ENCODE measurements around the gene PCCA. TPM values are rescaled to one million over a fixed set of nuclear protein-coding genes. Genes with fewer than 3 reads are reported as not detected.
"Not testable (repeated sequence)": the region's sequence is repeated elsewhere in the genome, so short reads cannot be mapped to it uniquely, and the experiment has no call there.

Gene PCCA
- polyA plus RNA-seq, 2 of the 4 experiments (the other 2 are of a cell fraction): 13.2 to 13.7 TPM

GRCh38 chr13:100382785-100383184, 293.9 kb downstream of the PCCA start:
- 0 out of 6 replicates have a peak overlapping the region, but pooled peaks of 1 of the 2 experiments have one; percentile 2 for H3K27ac ChIP-seq
- 0 out of 3 replicates have a peak, but pooled peaks cover 3% of the 10 kb centered on the region for H3K9me3 ChIP-seq
- TF ChIP-seq HMGXB4 (CRISPR knock-in tag; IDR thresholded peaks at IDR 0.05; ENCODE audit: borderline replicate concordance): no peak
- TF ChIP-seq NR3C1 (IDR thresholded peaks at IDR 0.05): no peak
- no peak for TF ChIP-seq POLR2AphosphoS2 (conservative IDR thresholded peaks at IDR 0.05; ENCODE audit: low read length)
- no peak for TF ChIP-seq FOSB (CRISPR knock-in tag; IDR thresholded peaks at IDR 0.05)
- no peak for TF ChIP-seq RARB (CRISPR knock-in tag; IDR thresholded peaks at IDR 0.05)
- no peak for TF ChIP-seq NPAS2 (CRISPR knock-in tag; IDR thresholded peaks at IDR 0.05; ENCODE audit: borderline replicate concordance)
- no peak for TF ChIP-seq PBX3 (IDR thresholded peaks at IDR 0.05)
- TF ChIP-seq RNF2 (IDR thresholded peaks at IDR 0.05; ENCODE audit: borderline replicate concordance, low read depth): no peak
- no peak for TF ChIP-seq PHF8 (IDR thresholded peaks at IDR 0.05; ENCODE audit: borderline replicate concordance, low read depth)
- TF ChIP-seq EP300 (IDR thresholded peaks at IDR 0.05): no peak
- no peak for TF ChIP-seq TP53 (CRISPR knock-in tag; IDR thresholded peaks at IDR 0.05)
- TF ChIP-seq SREBF2 (IDR thresholded peaks at IDR 0.05): no peak
- no peak for TF ChIP-seq CHD4 (IDR thresholded peaks at IDR 0.05; ENCODE audit: borderline replicate concordance)
- TF ChIP-seq FOSL2 (IDR thresholded peaks at IDR 0.05): no peak
- TF ChIP-seq FOSL2 (CRISPR knock-in tag; IDR thresholded peaks at IDR 0.05): no peak
- TF ChIP-seq MAX (IDR thresholded peaks at IDR 0.05): no peak
- no peak for FAIRE-seq
- no peak overlapping the region for H3K4me2 ChIP-seq
- DNase-seq (ENCODE audit: low read depth in 1 of 2, low spot score in 1 of 2): no peak
- no peak for ATAC-seq
- H3K4me3 ChIP-seq: no peak overlapping the region
- CTCF ChIA-PET: interaction anchor here (1.4 kb wide), 1 partner anchor 9 kb away, joined by 3 read pairs; no protein-coding TSS in a partner anchor
- H3K4me1 ChIP-seq: peaks cover 4% of the 10 kb centered on the region; the same call in 1 of the 3 replicates
- POLR2A ChIA-PET: no interaction called here

GRCh38 chr13:100387416-100387815, 298.5 kb downstream of the PCCA start:
- H3K4me2 ChIP-seq: no peak overlapping the region
- H3K27ac ChIP-seq: no peak overlapping the region
- H3K4me1 ChIP-seq: peaks cover 11% of the 10 kb centered on the region
- H3K9me3 ChIP-seq: no peaks in the 10 kb centered on the region
- WGBS (ENCODE audit: missing lambda C conversion rate): 77% methylated on average over 3 of the region's 3 CpGs
- no peak for ATAC-seq
- DNase-seq (ENCODE audit: low read depth in 1 of 2, low spot score in 1 of 2): no peak
- CTCF ChIA-PET: no interaction called here
- no peak for FAIRE-seq
- POLR2A ChIA-PET: no interaction called here
- no peak for TF ChIP-seq TFCP2L1 (CRISPR knock-in tag; IDR thresholded peaks at IDR 0.05)
- TF ChIP-seq FOSB (CRISPR knock-in tag; IDR thresholded peaks at IDR 0.05): no peak
- TF ChIP-seq SREBF2 (IDR thresholded peaks at IDR 0.05): no peak
- no peak for TF ChIP-seq EHF (CRISPR knock-in tag; IDR thresholded peaks at IDR 0.05)
- TF ChIP-seq PHF8 (IDR thresholded peaks at IDR 0.05; ENCODE audit: borderline replicate concordance, low read depth): no peak
- TF ChIP-seq ZNF302 (CRISPR knock-in tag; IDR thresholded peaks at IDR 0.05): no peak
- TF ChIP-seq POLR2AphosphoS2 (conservative IDR thresholded peaks at IDR 0.05; ENCODE audit: low read length): no peak
- TF ChIP-seq FOXS1 (CRISPR knock-in tag; IDR thresholded peaks at IDR 0.05): no peak
- TF ChIP-seq E2F6 (IDR thresholded peaks at IDR 0.05; ENCODE audit: borderline replicate concordance, low read depth): no peak
- no peak for TF ChIP-seq KDM5A (IDR thresholded peaks at IDR 0.05)
- TF ChIP-seq CEBPB (IDR thresholded peaks at IDR 0.05): no peak
- no peak for TF ChIP-seq TP53 (CRISPR knock-in tag; IDR thresholded peaks at IDR 0.05)
- TF ChIP-seq CBX8 (IDR thresholded peaks at IDR 0.05): no peak
- TF ChIP-seq FOSL2 (IDR thresholded peaks at IDR 0.05): no peak
- TF ChIP-seq FOSL2 (CRISPR knock-in tag; IDR thresholded peaks at IDR 0.05): no peak
- TF ChIP-seq HOXB13 (CRISPR knock-in tag; IDR thresholded peaks at IDR 0.05; ENCODE audit: low read depth): no peak
- TF ChIP-seq ZC3H11A (IDR thresholded peaks at IDR 0.05): no peak
- no peak for TF ChIP-seq EP300 (IDR thresholded peaks at IDR 0.05)
- TF ChIP-seq RFX5 (IDR thresholded peaks at IDR 0.05): no peak
- TF ChIP-seq RCOR1 (IDR thresholded peaks at IDR 0.05; ENCODE audit: low read depth, low read length): no peak
- TF ChIP-seq NFE2L2 (conservative IDR thresholded peaks at IDR 0.05; ENCODE audit: low read length): no peak
- H3K4me3 ChIP-seq: no peak overlapping the region

- H3K27ac ChIP-seq; H3K4me2 ChIP-seq; DNase-seq (ENCODE audit: low read depth in 1 of 2, low spot score in 1 of 2); FAIRE-seq; ATAC-seq; H3K9me3 ChIP-seq; POLR2A ChIA-PET; H3K4me3 ChIP-seq; CTCF ChIA-PET: not testable (repeated sequence)
- WGBS (ENCODE audit: missing lambda C conversion rate): 92% methylated on average over 5 of the region's 5 CpGs
- H3K4me1 ChIP-seq: peaks cover 10% of the 10 kb centered on the region
These were observed 299.3 kb downstream of the PCCA start for GRCh38 chr13:100388150-100388549.

Data from A549 (cell line).